HL-60 (cell line): ENCODE measurements around the gene LRRC43.

Source experiments
- DNase-seq, 2 experiments: peaks; one replicate each; pipeline ENCODE4 v3.0.0-alpha.2; 2010 to 2020; ENCODE audit warnings: low read depth in 1 of 2, low spot score in 1 of 2
- H3K27ac ChIP-seq: fragments of 250-450 bp; sonication (Bioruptor Pico); replicated peaks from 2 replicates; pipeline ENCODE4 v1.5.1; 2020; ENCODE audit warnings: mild to moderate bottlenecking, moderate library complexity
- H3K27me3 ChIP-seq: fragments of 250-450 bp; sonication (Bioruptor Pico); 2 replicates; pipeline ENCODE4 v1.5.1; 2021; ENCODE audit warnings: mild to moderate bottlenecking, moderate library complexity; ENCODE audit not compliant: insufficient read depth, poor library complexity, severe bottlenecking
- H3K4me3 ChIP-seq: replicated peaks from 2 replicates; pipeline ENCODE4 v1.5.1; 2011; ENCODE audit warnings: mild to moderate bottlenecking, control low read depth, low read length; ENCODE audit not compliant: insufficient read depth
- CTCF ChIP-seq: IDR thresholded peaks from one replicate; pipeline ENCODE4 v1.5.1; 2011; ENCODE audit warnings: low read length, control low read depth, inconsistent platforms; ENCODE audit not compliant: insufficient read depth
- GABPA ChIP-seq: IDR thresholded peaks from 2 replicates; pipeline ENCODE4 v1.6.1; 2012; ENCODE audit warnings: low read depth
- POLR2AphosphoS5 ChIP-seq: IDR thresholded peaks from 2 replicates; pipeline ENCODE4 v1.6.1; 2012; ENCODE audit warnings: low read depth
- REST ChIP-seq: IDR thresholded peaks from 2 replicates; pipeline ENCODE4 v1.6.1; 2012; ENCODE audit warnings: low read depth; ENCODE audit not compliant: insufficient replicate concordance
- SPI1 ChIP-seq: IDR thresholded peaks from 2 replicates; pipeline ENCODE4 v1.6.1; 2012; ENCODE audit warnings: low read depth, mild to moderate bottlenecking, borderline replicate concordance

LRRC43 gene

GRCh38 chr12:122235741-122236140 lies 52.8 kb downstream of the LRRC43 start:
- peak; percentile 61 to 92 for DNase-seq
- Histone ChIP-seq H3K27me3 (no peaks in the 10 kb centered on the region), H3K4me3 (no peak overlapping the region), H3K27ac (peak overlapping the region; percentile 63)
- peak; percentile 75; the same call in 1 of the 2 replicates for TF ChIP-seq SPI1
- TF ChIP-seq POLR2AphosphoS5: peak; percentile 71
- TF ChIP-seq REST: no peak
- TF ChIP-seq CTCF: no peak

DNA sequence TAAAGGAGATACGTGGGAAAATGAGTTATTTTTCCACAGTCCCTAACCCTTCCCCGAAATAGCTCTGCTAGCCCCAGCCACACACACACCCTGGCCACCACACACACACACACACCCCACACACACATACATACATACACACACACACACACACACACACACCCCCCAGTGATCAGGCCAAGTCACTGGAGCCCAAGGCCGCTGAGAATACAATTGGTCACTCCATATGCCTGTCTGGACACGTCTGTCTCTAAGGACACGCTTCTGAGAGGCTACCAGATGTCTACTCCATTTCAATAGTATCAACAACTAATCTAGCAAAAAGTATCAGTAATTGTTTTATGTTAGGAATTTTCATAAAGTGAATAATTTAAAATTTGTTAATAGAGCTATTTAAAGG lies 55.9 kb downstream of the LRRC43 start:
- TF ChIP-seq GABPA (no peak), REST (no peak), CTCF (no peak), SPI1 (no peak), POLR2AphosphoS5 (no peak)
- Histone ChIP-seq H3K27ac (no peak overlapping the region), H3K4me3 (no peak overlapping the region), H3K27me3 (no peaks in the 10 kb centered on the region)
- no peak for DNase-seq

DNA sequence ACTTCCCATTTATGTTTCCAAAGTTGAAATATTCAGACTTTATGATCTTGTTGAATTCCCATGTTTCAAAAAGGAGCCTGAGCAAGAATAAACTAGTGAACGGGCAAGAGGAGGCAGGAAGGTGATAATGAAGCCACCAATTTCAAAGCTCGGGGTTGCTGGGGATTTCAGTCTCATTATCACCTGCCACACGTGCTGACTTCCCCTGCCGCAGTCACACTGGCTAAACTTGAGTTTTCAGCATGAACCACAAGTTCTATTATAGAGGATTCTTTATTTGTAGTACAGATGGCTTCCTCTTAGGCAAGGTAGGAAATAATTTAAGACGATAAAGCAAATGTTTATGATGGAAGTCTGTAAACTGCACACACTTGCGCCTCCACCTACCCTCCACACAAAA lies 61.0 kb downstream of the LRRC43 start:
- Histone ChIP-seq H3K27ac (no peak overlapping the region), H3K4me3 (no peak overlapping the region), H3K27me3 (no peaks in the 10 kb centered on the region)
- DNase-seq: no peak
- TF ChIP-seq CTCF (no peak), SPI1 (no peak), POLR2AphosphoS5 (no peak), REST (no peak), GABPA (no peak)
